Glutamatergic neuron (in vitro differentiated cells): ENCODE results near the gene OR2Z1. TPM values are rescaled to one million over a fixed set of nuclear protein-coding genes. Genes with fewer than 3 reads are reported as not detected.

Experiments used
- DNase-seq: peaks from one replicate; pipeline ENCODE4 v3.0.0; 2022
- H3K27ac Mint-ChIP-seq: one replicate; pipeline ENCODE4 v1.8.0; 2020; ENCODE audit warnings: mild to moderate bottlenecking, mixed read lengths, inconsistent platforms; ENCODE audit not compliant: unreplicated experiment
- H3K27me3 Mint-ChIP-seq: one replicate; pipeline ENCODE4 v1.8.0; 2020; ENCODE audit warnings: mild to moderate bottlenecking, moderate library complexity, mixed read lengths, inconsistent platforms; ENCODE audit not compliant: unreplicated experiment
- H3K36me3 Mint-ChIP-seq: one replicate; pipeline ENCODE4 v1.8.0; 2020; ENCODE audit warnings: mild to moderate bottlenecking, mixed read lengths, inconsistent platforms; ENCODE audit not compliant: unreplicated experiment
- H3K4me1 Mint-ChIP-seq: one replicate; pipeline ENCODE4 v1.8.0; 2020; ENCODE audit warnings: mild to moderate bottlenecking, low read depth, mixed read lengths, inconsistent platforms; ENCODE audit not compliant: unreplicated experiment
- H3K4me3 Mint-ChIP-seq: one replicate; pipeline ENCODE4 v1.8.0; 2020; ENCODE audit warnings: mild to moderate bottlenecking, mixed read lengths, inconsistent platforms; ENCODE audit not compliant: unreplicated experiment
- H3K9me3 Mint-ChIP-seq: one replicate; pipeline ENCODE4 v1.8.0; 2020; ENCODE audit warnings: mild to moderate bottlenecking, moderate library complexity, mixed read lengths, inconsistent platforms; ENCODE audit not compliant: unreplicated experiment
- CTCF ChIP-seq: fragments of 200-600 bp; sonication (generic); IDR thresholded peaks from one replicate; pipeline ENCODE4 v1.5.0; 2021; ENCODE audit not compliant: partially characterized antibody, unreplicated experiment
- total RNA-seq: library from RNA; stranded (reverse); fragmentation: NEBNext Ultra II Directional; extraction: Animal tissue kit (Norgen Biotek cat#: 25700); gene quantifications from one replicate; pipeline ENCODE4 v1.2.1, GENCODE V29; 2021; ENCODE audit not compliant: unreplicated experiment

Gene OR2Z1
- total RNA-seq, 1 donor from 2014 or later: not detected

DNA sequence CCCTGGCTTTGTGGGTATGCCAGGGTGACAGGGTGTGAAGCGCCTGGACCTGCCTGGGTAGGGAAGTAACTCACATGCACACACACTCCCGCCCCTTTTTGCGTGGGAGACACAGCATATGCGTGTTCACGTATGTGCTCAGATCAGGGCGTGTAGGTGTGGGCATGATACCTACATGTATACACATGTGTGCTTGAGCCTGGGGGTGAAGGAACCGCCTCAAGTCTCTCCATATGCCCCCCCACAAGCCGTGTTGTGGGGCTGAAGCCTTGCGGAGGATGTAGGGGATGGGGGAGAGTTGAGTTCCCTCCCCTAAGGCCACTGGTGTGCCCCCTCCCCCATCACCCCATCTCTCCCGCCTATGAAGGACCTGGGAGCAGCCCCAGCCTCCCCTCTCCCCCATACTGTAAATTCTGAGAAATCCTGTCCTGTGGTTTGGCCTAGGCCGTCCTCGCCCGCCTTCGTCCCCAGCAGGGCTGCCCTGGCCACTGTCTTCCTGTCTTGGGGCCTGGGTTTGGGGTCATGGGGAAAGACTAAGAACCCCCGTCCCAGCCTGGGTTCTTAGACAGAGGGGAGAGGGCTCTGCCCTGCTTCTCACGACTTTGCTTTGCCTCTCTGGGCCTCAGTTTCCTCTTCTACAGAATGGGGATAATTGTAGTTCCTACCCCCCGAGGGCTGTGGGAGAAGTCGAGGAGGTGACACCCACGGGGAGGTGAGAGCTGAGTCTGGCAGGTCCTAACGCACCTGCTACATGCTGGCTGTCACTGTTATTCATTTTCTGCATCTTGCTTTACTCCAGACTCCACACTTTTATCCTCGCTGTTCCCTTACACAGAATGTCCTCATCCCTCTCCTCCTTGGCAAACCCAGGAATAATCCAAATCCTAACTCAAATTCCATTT, 37.2 kb upstream of the OR2Z1 start:
- DNase-seq: no peak
- no peak for TF ChIP-seq CTCF
- H3K9me3 Mint-ChIP-seq: peaks cover 4% of the 10 kb centered on the region

DNA sequence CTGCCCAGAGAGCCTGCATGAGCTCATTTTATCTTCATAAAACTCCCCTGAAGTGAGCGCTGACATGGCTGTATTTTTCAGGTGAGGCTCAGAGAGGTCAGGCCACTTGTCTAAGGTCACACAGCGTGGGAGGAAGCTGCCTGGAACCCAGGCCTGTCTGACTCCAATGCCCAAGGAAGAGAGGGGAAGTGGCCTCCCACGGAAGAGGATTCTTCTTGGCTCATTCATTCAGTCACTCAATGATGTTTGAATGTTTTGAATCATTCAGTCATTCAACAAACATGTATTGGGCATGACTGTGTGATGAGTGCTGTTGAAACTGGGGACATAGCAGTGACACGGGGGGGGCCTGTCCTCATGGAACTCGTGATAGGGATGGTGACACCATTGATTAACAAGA, 34.9 kb upstream of the OR2Z1 start:
- H3K36me3 Mint-ChIP-seq: no peaks in the 10 kb centered on the region
- H3K27me3 Mint-ChIP-seq: peaks cover 9% of the 10 kb centered on the region
- peaks cover 2% of the 10 kb centered on the region for H3K9me3 Mint-ChIP-seq
- no peak overlapping the region for H3K27ac Mint-ChIP-seq
- TF ChIP-seq CTCF: no peak
- DNase-seq: no peak
- no peaks in the 10 kb centered on the region for H3K4me1 Mint-ChIP-seq
- no peak overlapping the region for H3K4me3 Mint-ChIP-seq

More for the DNA sequence above, 37.2 kb upstream of the OR2Z1 start:
- Mint-ChIP-seq H3K36me3 (peaks cover 5% of the 10 kb centered on the region), H3K4me1 (no peaks in the 10 kb centered on the region), H3K27me3 (peaks cover 6% of the 10 kb centered on the region), H3K27ac (no peak overlapping the region), H3K4me3 (no peak overlapping the region)

DNA sequence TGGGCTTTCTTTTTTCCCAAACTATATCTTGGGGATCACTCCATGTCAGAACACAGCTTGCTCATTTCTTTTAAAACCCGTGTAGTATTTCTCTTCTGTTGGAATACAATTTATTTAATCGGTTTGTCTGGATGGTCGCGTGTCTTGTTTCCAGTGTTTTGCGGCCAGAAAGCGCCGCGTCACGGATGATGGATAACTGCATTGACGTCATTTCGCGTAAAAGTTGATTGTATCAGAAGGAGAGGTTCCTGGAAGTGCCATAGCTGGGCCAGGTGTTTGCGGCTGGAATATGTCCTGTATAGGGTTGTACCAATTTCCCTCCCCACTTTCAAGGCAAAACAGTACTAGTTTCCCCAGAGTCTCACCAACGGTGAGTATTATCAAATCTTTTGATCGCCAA, 32.5 kb upstream of the OR2Z1 start:
- Mint-ChIP-seq H3K9me3 (peaks cover 4% of the 10 kb centered on the region), H3K27me3 (peaks cover 14% of the 10 kb centered on the region), H3K36me3 (no peaks in the 10 kb centered on the region), H3K4me3 (no peak overlapping the region), H3K4me1 (no peaks in the 10 kb centered on the region), H3K27ac (no peak overlapping the region)
- DNase-seq: no peak
- no peak for TF ChIP-seq CTCF

DNA sequence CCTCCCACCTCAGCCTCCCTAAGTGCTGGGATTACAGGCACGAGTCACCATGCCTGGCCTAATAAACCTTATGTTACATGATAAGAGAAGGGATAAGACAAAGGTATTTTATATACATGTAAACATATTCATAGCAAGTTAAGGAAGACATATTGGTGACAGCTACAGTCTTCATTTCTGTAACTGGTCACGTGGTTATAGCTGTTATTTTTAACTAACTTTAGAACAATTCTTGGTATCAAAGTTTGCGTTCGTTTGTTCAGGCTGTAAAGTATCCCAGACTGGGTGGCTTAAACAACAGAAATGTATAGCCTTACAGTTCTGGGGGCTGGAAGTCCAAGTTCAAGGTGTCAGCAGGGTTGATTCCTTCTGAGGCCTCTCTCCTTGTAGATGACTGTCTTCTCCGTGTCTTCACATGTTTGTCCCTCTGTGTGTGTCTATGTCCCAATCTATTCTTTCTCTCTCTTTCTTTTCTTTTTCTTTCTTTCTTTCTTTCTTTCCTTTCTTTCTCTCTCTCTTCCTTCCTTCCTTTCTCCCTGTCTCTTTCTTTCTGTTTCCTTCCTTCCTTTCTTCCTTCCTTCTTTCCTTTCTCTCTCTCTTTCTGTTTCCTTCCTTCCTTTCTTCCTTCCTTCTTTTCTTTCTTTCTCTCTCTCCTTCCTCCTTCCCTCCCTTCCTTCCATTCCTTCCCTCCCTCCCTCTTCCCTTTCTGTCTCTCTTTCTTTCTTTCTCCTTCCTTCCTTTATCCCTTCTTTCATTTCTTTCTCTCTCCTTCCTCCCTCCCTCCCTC, 30.5 kb upstream of the OR2Z1 start:
- Mint-ChIP-seq H3K9me3 (peaks cover 2% of the 10 kb centered on the region), H3K27me3 (peaks cover 15% of the 10 kb centered on the region), H3K4me1 (no peaks in the 10 kb centered on the region), H3K36me3 (no peaks in the 10 kb centered on the region), H3K27ac (no peak overlapping the region), H3K4me3 (no peak overlapping the region)
- no peak for DNase-seq
- TF ChIP-seq CTCF: no peak

DNA sequence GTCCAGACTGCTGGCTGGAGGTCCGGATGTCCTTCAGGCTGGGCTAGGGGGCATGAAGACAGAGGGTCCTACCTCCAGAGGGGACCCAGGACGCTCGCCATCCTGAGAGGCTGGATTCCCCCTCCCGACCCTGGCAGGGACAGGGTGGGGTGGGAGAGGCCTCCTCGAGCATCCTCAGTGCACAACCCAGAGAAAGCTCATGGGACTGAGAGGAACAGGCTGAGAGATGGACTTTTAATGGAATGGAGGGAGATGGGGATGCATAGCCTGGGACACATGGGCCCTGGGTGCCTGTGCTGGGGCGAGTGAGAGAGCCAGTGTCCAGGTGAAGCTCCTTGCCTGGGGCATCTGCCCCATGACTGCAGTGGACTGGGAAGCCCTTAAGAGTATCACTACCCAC, 25.9 kb upstream of the OR2Z1 start:
- no peaks in the 10 kb centered on the region for H3K36me3 Mint-ChIP-seq
- no peaks in the 10 kb centered on the region for H3K4me1 Mint-ChIP-seq
- TF ChIP-seq CTCF: no peak
- peaks cover 12% of the 10 kb centered on the region for H3K27me3 Mint-ChIP-seq
- H3K27ac Mint-ChIP-seq: no peak overlapping the region
- peaks cover 4% of the 10 kb centered on the region for H3K9me3 Mint-ChIP-seq
- DNase-seq: no peak
- H3K4me3 Mint-ChIP-seq: no peak overlapping the region
